Prostate gland (tissue), 2 donors: Measurements from ENCODE around the gene ZNF219.

Source experiments
- POLR2A ChIP-seq: fragments of 450-650 bp; IDR thresholded peaks from one replicate; pipeline ENCODE4 v1.6.1; 2016; ENCODE audit warnings: antibody characterized with exemption, mild to moderate bottlenecking
- TF ChIP-seq, protein P1 (sequence below), 4 experiments: fragments of 200-600 bp in 2 of 4; fragments of 450-650 bp in 2 of 4; sonication (generic) in 2 of 4; IDR thresholded peaks; 1 replicate in 3 of 4; 2 replicates in 1 of 4; pipeline ENCODE4 v1.5.1; 2016 to 2019; ENCODE audit warnings: antibody characterized with exemption in 4 of 4, mild to moderate bottlenecking in 2 of 4, moderate library complexity in 2 of 4

DNA sequence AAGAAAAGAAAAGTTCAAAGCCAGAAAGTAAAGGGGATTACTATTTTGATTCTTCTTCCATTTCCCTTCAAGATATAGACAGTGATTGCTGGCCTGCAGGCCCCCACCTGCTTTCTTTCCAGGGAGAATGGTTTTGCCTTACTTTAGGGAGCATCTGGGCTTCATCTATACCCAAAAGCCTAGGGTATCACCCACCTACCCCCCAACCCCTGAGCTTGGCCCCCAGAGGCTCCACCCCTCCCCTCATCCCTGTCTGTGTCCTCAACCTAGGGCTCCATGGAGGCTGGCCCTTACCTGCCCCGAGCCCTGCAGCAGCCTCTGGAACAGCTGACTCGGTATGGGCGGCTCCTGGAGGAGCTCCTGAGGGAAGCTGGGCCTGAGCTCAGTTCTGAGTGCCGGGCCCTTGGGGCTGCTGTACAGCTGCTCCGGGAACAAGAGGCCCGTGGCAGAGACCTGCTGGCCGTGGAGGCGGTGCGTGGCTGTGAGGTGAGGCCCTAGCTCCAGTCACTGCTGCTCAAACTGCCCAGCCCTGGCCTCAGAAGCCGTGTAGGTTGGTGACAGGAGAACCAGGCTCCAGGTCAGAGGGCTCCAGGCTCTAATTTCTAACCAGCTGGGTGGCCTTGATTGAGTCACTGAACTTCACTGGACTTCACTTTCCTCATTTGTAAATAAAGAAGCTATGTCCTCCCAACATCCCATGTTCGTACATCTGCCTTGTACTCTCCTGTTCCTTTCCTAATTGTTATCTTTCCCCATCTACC is 14.7 kb downstream of the ZNF219 start:
- TF ChIP-seq, protein P1, sequence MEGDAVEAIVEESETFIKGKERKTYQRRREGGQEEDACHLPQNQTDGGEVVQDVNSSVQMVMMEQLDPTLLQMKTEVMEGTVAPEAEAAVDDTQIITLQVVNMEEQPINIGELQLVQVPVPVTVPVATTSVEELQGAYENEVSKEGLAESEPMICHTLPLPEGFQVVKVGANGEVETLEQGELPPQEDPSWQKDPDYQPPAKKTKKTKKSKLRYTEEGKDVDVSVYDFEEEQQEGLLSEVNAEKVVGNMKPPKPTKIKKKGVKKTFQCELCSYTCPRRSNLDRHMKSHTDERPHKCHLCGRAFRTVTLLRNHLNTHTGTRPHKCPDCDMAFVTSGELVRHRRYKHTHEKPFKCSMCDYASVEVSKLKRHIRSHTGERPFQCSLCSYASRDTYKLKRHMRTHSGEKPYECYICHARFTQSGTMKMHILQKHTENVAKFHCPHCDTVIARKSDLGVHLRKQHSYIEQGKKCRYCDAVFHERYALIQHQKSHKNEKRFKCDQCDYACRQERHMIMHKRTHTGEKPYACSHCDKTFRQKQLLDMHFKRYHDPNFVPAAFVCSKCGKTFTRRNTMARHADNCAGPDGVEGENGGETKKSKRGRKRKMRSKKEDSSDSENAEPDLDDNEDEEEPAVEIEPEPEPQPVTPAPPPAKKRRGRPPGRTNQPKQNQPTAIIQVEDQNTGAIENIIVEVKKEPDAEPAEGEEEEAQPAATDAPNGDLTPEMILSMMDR (IDR thresholded peaks at IDR 0.05): no peak
- no peak for TF ChIP-seq POLR2A
